ENCODE measurements around the gene RPS4Y2.

Gene RPS4Y2

DNA sequence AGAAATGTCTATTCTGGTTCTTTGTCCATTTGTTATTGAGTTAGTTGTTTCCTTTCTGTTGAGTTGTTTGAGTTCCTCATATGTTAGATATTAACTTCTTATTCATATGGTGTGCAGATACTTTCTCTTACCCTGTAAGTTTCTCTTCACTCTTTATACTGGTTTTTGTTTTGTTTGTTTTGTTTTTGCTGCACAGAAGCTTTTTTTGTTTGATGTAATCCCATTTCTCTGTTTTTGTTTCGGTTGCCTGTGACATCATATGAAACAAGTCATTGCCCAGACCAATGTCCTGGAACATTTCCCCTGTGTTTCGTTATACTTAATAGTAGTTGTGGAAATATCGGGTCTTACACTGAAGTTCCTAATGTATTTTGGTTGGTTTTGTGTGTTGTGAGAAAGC lies 31.2 kb downstream of the RPS4Y2 start:
- Mint-ChIP-seq H3K36me3 (no peaks in the 10 kb centered on the region), H3K27ac (no peak overlapping the region), H3K9me3 (no peaks in the 10 kb centered on the region), H3K4me3 (no peak overlapping the region), H3K4me1 (peaks cover 6% of the 10 kb centered on the region)
- no peak for DNase-seq (ENCODE audit: low spot score in 2 of 2)
- no peak for ATAC-seq

DNA sequence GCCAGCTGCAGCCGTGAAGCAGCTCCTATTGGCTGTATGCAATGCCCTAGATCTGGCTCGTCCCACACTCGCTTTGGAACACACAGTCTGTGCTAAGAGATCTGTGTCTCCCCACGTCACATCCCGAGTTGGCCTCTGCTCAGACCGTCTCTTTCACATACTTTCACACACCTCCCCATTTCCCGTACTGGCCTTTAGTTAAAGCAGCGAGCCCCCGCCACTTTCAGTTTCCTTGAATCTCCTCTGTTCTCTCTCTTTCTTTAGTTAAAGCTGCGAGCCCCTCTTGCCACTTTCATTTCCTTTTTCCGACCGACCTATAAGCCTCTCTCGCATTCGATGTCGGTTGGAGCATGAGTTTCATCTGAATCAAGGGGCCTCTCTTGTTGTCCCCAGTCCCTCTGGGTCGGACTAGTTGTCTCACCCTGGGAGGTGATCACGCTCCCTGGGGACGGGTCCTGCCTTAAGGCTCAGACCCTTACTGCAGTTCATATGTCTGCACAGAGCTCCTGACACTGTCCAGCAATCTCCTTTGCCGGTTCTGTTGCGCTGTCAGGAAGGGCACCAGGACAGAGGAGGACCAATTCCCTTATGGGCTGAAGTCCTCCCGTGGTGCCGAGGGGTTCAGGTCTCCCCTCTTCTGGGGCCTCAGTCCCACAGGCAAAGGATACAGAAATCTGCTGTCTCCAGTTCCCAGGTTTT lies 42.6 kb downstream of the RPS4Y2 start:
- Mint-ChIP-seq H3K4me1 (peaks cover 9% of the 10 kb centered on the region), H3K27ac (peak overlapping the region; percentile 55)

DNA sequence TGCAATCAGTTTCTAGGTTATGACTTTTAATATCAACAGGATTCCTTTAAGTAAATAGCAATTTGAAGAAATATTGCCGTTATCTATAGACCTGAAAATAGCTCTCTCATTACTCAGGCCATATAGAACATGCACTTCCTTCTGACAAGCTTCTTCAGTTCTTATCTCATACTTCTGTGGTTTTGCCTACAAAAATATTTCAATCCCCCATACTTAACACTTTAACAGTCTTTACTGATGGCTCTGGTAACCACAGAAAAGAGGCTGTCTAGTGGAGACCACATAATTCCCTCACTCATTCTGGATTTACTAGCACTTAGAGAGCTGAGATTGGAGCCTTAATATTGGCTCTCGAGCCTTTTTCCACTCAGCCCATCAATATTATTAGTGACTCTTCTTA lies 46.8 kb downstream of the RPS4Y2 start:
- H3K4me1 Mint-ChIP-seq: peaks cover 9% of the 10 kb centered on the region
- no peak overlapping the region for H3K4me3 Mint-ChIP-seq
- ATAC-seq (no peak), DNase-seq (ENCODE audit: low spot score in 2 of 2) (no peak)
- no peaks in the 10 kb centered on the region for H3K9me3 Mint-ChIP-seq
- no peak overlapping the region for H3K27ac Mint-ChIP-seq
- no peaks in the 10 kb centered on the region for H3K36me3 Mint-ChIP-seq

More for the DNA sequence above, 42.6 kb downstream of the RPS4Y2 start:
- Mint-ChIP-seq H3K9me3 (no peaks in the 10 kb centered on the region), H3K4me3 (peak overlapping the region; percentile 57), H3K36me3 (no peaks in the 10 kb centered on the region)
- peak; percentile 65 for ATAC-seq
- DNase-seq (ENCODE audit: low spot score in 2 of 2): peak in 1 of 2 donors; percentile 65

DNA sequence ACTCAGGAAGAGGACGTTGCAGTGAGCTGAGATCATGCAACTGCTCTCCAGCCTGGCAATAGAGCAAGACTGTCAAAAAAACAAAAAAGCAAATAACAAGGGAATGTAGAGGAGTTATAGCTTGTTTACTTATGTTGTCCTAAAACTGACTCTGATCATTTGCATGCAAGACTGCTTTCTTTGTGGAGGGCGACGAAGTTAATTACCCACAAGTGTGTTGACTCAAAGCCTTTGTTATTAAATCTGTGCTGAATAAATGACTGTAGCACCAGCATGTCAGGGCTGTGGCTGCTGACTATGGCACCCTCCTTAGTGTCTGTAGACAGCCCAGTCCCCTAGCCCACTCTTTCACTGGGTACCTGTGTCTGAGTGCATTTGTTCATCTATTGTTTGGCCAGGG lies 50.3 kb downstream of the RPS4Y2 start:
- H3K4me3 Mint-ChIP-seq: no peak overlapping the region
- DNase-seq (ENCODE audit: low spot score in 2 of 2) (no peak), ATAC-seq (no peak)
- H3K27ac Mint-ChIP-seq: no peak overlapping the region
- H3K9me3 Mint-ChIP-seq: no peaks in the 10 kb centered on the region
- no peaks in the 10 kb centered on the region for H3K4me1 Mint-ChIP-seq
- H3K36me3 Mint-ChIP-seq: no peaks in the 10 kb centered on the region

DNA sequence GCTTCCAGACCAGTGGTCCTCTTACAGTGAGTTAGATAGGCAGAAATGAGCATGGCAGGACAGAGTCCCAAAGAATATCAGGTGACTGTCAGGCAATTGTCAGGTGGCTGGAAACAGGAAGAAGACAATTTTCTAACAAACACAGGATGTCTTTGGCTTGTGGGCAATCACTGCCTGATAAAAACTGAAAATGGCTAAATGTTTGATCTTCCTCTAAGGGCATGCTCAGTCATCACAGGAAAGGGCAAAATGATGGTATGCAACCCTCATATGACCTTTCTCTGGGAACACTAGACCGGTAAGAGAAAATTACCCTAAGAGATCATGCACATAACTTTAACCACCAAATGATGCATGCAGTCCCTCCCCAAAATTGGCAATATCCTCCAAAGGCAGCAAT lies 57.6 kb downstream of the RPS4Y2 start:
- Mint-ChIP-seq H3K4me1 (peaks cover 11% of the 10 kb centered on the region), H3K4me3 (no peak overlapping the region), H3K36me3 (no peaks in the 10 kb centered on the region), H3K9me3 (no peaks in the 10 kb centered on the region), H3K27ac (no peak overlapping the region)
- DNase-seq (ENCODE audit: low spot score in 2 of 2) (peak in 1 of 2 donors; percentile 56), ATAC-seq (peak; percentile 80)

DNA sequence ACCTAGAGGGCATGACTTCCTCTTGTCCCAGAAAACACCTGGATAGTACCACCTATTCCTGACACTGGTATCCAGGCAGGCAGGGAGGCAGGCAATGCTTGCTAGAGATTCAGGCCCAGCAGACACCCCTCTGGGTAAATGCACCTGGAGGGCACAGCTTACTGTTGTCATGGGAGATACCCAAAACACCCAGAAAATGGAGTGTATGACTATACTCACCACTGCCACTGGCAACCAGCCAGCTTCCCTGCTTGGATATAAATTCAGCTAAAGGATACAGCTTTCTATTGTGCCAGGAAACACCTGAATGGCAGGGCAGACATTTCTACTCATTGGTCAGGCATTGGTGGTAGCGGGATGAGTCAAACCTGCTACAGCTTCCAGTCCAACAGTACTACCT lies 58.9 kb downstream of the RPS4Y2 start:
- Mint-ChIP-seq H3K4me3 (no peak overlapping the region), H3K9me3 (no peaks in the 10 kb centered on the region), H3K4me1 (peaks cover 11% of the 10 kb centered on the region), H3K27ac (no peak overlapping the region), H3K36me3 (no peaks in the 10 kb centered on the region)
- no peak for ATAC-seq
- DNase-seq (ENCODE audit: low spot score in 2 of 2): no peak

DNA sequence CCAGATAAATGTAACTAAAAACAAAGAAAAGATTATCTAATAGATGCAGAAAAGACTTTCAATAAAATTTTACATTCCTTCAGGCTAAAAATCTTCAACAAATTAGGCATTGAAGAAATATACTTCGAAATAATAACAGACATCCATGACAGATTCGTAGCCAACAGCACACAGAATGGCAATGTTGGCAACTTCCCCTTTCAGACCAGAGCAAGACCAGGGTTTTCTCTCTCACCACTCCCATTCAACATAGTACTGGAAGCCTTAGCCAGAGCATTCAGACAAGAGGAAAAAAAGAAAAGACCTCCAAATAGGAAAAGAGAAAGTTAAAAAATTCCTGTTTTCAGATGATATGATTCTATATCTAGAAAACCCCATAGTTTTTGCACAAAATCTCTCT lies 61.2 kb downstream of the RPS4Y2 start:
- Mint-ChIP-seq H3K4me1 (peaks cover 11% of the 10 kb centered on the region), H3K27ac (no peak overlapping the region), H3K36me3 (no peaks in the 10 kb centered on the region), H3K9me3 (no peaks in the 10 kb centered on the region), H3K4me3 (no peak overlapping the region)
- ATAC-seq (no peak), DNase-seq (ENCODE audit: low spot score in 2 of 2) (no peak)

Data from stimulated activated effector memory CD8-positive, alpha-beta T cell treated with anti-CD3 and anti-CD28 coated beads, Interleukin-12 subunit alpha, Interleukin-12 subunit beta, amount 100 ng/mL, for 72 hours (primary cell).